Neural cell (in vitro differentiated cells): ENCODE data around the gene ARID1B. TPM values are rescaled to one million over a fixed set of nuclear protein-coding genes. Genes with fewer than 3 reads are reported as not detected.

Source experiments
- H2AFZ ChIP-seq: fragments of 200-600, 300-800 bp; sonication (generic), shearing (Covaris generic); 2 replicates; pipeline ENCODE4 v1.6.0; 2014; ENCODE audit warnings: low read depth, mild to moderate bottlenecking, antibody characterized with exemption, low read length, moderate library complexity
- H3F3A ChIP-seq: fragments of 200-600 bp; shearing (Covaris generic); 2 replicates; pipeline ENCODE4 v1.6.1; 2016; ENCODE audit warnings: mild to moderate bottlenecking, moderate library complexity, mixed read lengths, antibody characterized with exemption, low read length; ENCODE audit not compliant: insufficient read depth, poor library complexity, severe bottlenecking
- H3K27ac ChIP-seq: fragments of 200-600, 300-800 bp; sonication (generic), shearing (Covaris generic); 2 replicates; pipeline ENCODE4 v1.5.1; 2014; ENCODE audit warnings: mild to moderate bottlenecking, low read length, moderate library complexity
- H3K27me3 ChIP-seq: fragments of 300-800, 200-600 bp; sonication (generic), shearing (Covaris generic); 2 replicates; pipeline ENCODE4 v1.6.0; 2014; ENCODE audit warnings: mild to moderate bottlenecking, low read depth, low read length, moderate library complexity; ENCODE audit not compliant: insufficient read depth
- H3K36me3 ChIP-seq: fragments of 300-800, 200-600 bp; sonication (generic), shearing (Covaris generic); 2 replicates; pipeline ENCODE4 v1.5.1; 2014; ENCODE audit warnings: mild to moderate bottlenecking, antibody characterized with exemption, low read length, moderate library complexity; ENCODE audit not compliant: insufficient read depth
- H3K4me2 ChIP-seq: fragments of 300-800, 200-600 bp; sonication (generic), shearing (Covaris generic); 2 replicates; pipeline ENCODE4 v1.6.0; 2014; ENCODE audit warnings: mild to moderate bottlenecking, low read length
- H3K4me3 ChIP-seq: fragments of 300-800, 200-600 bp; sonication (generic), shearing (Covaris generic); 2 replicates; pipeline ENCODE4 v1.5.1; 2014; ENCODE audit warnings: mild to moderate bottlenecking, low read length, moderate library complexity
- H3K79me2 ChIP-seq: fragments of 200-600 bp; shearing (Covaris generic); replicated peaks from 2 replicates; pipeline ENCODE4 v1.6.0; 2014; ENCODE audit warnings: mild to moderate bottlenecking, low read length, moderate library complexity; ENCODE audit not compliant: insufficient read depth
- H3K9ac ChIP-seq: fragments of 300-800, 200-600 bp; sonication (generic), shearing (Covaris generic); 2 replicates; pipeline ENCODE4 v1.6.1; 2016; ENCODE audit warnings: mild to moderate bottlenecking, low read length, mixed read lengths
- H3K9me2 ChIP-seq: fragments of 200-600 bp; shearing (Covaris generic); 2 replicates; pipeline ENCODE4 v1.6.1; 2016; ENCODE audit warnings: mild to moderate bottlenecking, low read length, mixed read lengths; ENCODE audit not compliant: insufficient read depth
- H3K9me3 ChIP-seq: fragments of 200-600, 300-800 bp; sonication (generic), shearing (Covaris generic); 2 replicates; pipeline ENCODE4 v1.6.1; 2016; ENCODE audit warnings: mild to moderate bottlenecking, mixed run types, low read length, moderate library complexity, mixed read lengths
- H4K20me1 ChIP-seq: fragments of 200-600 bp; shearing (Covaris generic); 2 replicates; pipeline ENCODE4 v1.6.1; 2016; ENCODE audit warnings: mild to moderate bottlenecking, mixed run types; ENCODE audit not compliant: insufficient read depth
- CTCF ChIP-seq: fragments of 450-650 bp; IDR thresholded peaks from 2 replicates; pipeline ENCODE4 v1.5.1; 2014; ENCODE audit warnings: antibody characterized with exemption, mild to moderate bottlenecking, moderate library complexity; ENCODE audit not compliant: poor library complexity, severe bottlenecking
- EP300 ChIP-seq: fragments of 450-650 bp; conservative IDR thresholded peaks from 2 replicates; pipeline ENCODE4 v1.6.1; 2014; ENCODE audit warnings: antibody characterized with exemption, mild to moderate bottlenecking, moderate library complexity; ENCODE audit not compliant: poor library complexity, severe bottlenecking
- EZH2 ChIP-seq: fragments of 200-600, 300-800 bp; shearing (Covaris generic), sonication (generic); IDR thresholded peaks from 2 replicates; pipeline ENCODE4 v1.6.1; 2014; ENCODE audit warnings: antibody characterized with exemption, low read length, borderline replicate concordance, mild to moderate bottlenecking; ENCODE audit not compliant: insufficient read depth, poor library complexity, severe bottlenecking
- MXI1 ChIP-seq: fragments of 450-650 bp; conservative IDR thresholded peaks from 2 replicates; pipeline ENCODE4 v1.6.1; 2014; ENCODE audit warnings: antibody characterized with exemption, mild to moderate bottlenecking; ENCODE audit not compliant: poor library complexity, severe bottlenecking
- POLR2AphosphoS5 ChIP-seq: IDR thresholded peaks from 2 replicates; pipeline ENCODE4 v1.6.1; 2012
- RAD21 ChIP-seq: fragments of 450-650 bp; conservative IDR thresholded peaks from 2 replicates; pipeline ENCODE4 v1.6.1; 2014; ENCODE audit warnings: antibody characterized with exemption, mild to moderate bottlenecking, moderate library complexity
- REST ChIP-seq: IDR thresholded peaks from 2 replicates; pipeline ENCODE4 v1.6.1; 2012; ENCODE audit warnings: borderline replicate concordance
- SMC3 ChIP-seq: fragments of 450-650 bp; conservative IDR thresholded peaks from 2 replicates; pipeline ENCODE4 v1.6.1; 2014; ENCODE audit warnings: antibody characterized with exemption, mild to moderate bottlenecking, moderate library complexity; ENCODE audit not compliant: poor library complexity
- TAF1 ChIP-seq: IDR thresholded peaks from 2 replicates; pipeline ENCODE4 v1.6.1; 2012; ENCODE audit warnings: low read depth
- polyA plus RNA-seq: library from polyadenylated mRNA; depleted of rRNA; stranded (reverse); fragments of >200 nt; gene quantifications from 2 replicates; pipeline ENCODE4 v1.2.3, GENCODE V29; 2014

The ARID1B gene
- polyA plus RNA-seq, 1 donor from 2014 or later, result 35.0 TPM

DNA sequence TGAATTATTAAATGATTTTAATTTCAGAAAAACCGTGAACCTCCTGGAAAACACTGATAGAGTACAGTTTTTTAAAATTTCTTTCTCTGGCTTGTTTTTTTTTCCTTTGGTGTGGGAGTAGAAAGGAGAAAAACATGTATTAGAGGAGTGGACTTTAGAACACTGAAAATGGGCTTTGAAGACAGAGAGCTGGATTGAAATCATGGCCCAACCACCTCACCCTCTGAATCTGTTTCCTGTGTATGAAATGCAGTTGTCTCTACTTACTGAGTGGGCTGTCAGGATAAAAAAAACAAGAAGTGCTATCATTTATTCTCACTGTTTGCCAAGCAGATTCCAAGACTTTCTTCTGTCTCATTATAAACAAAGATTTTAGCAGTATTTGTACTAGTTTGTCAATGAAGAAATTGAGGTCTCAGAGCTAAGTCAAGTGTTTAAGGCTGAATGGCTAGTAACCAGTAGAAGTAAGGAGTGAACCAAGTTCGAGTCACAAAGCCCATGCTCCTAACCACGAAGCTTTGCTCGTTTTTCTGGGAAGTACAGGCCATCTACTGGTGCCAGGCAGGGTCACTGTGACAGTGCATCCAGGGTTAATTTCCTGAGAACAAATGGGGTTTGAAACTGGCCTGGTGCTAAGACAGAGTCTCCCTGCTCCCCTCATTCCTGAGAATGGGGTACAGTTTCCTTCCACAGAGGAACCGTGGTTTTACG, 289.8 kb downstream of the ARID1B start:
- no peak overlapping the region for H3K4me2 ChIP-seq
- H3K4me3 ChIP-seq, result no peak overlapping the region
- H3K27ac ChIP-seq, result no peak overlapping the region
- no peaks in the 10 kb centered on the region for H3K36me3 ChIP-seq
- TF ChIP-seq CTCF, result no peak
- TF ChIP-seq REST, result no peak
- TF ChIP-seq POLR2AphosphoS5, result no peak
- TF ChIP-seq TAF1, result no peak
- no peak for TF ChIP-seq EP300
- TF ChIP-seq RAD21, result no peak
- TF ChIP-seq SMC3, result no peak
- no peak for TF ChIP-seq MXI1
- no peak for TF ChIP-seq EZH2
- H3K79me2 ChIP-seq, result peaks cover 20% of the 10 kb centered on the region
- no peaks in the 10 kb centered on the region for H3K9me3 ChIP-seq
- H2AFZ ChIP-seq, result no peak overlapping the region
- H4K20me1 ChIP-seq, result no peaks in the 10 kb centered on the region
- no peaks in the 10 kb centered on the region for H3K27me3 ChIP-seq
- H3K9ac ChIP-seq, result no peak overlapping the region
- H3K9me2 ChIP-seq, result no peaks in the 10 kb centered on the region
- peaks cover 10% of the 10 kb centered on the region for H3F3A ChIP-seq

DNA sequence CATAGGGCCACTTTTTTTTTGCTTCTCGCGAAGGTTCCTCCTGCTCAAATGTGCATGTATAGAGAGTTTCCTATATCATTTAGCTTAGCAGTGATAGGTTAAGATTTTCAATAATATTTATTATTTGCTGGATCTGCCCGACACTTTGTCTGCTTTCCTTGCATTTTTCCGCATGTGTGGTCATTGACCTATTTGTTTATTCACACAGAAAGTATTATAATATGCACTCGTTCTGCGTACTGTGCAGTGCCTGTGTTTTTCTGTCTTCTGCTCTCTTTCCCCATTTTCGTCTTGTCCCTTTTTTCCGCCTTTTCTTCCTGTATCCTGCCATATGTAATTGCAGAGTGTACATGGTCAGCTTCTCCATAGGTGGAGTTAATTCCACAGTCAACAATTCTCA, 290.3 kb downstream of the ARID1B start:
- Histone ChIP-seq H3K27ac (no peak overlapping the region), H3K36me3 (no peaks in the 10 kb centered on the region), H3K4me2 (no peak overlapping the region), H2AFZ (no peak overlapping the region), H3K4me3 (no peak overlapping the region), H3K27me3 (no peaks in the 10 kb centered on the region), H4K20me1 (no peaks in the 10 kb centered on the region), H3F3A (peaks cover 12% of the 10 kb centered on the region), H3K79me2 (peaks cover 23% of the 10 kb centered on the region), H3K9ac (no peak overlapping the region), H3K9me3 (no peaks in the 10 kb centered on the region), H3K9me2 (no peaks in the 10 kb centered on the region)
- no peak for TF ChIP-seq EP300
- no peak for TF ChIP-seq CTCF
- no peak for TF ChIP-seq RAD21
- TF ChIP-seq REST, result no peak
- no peak for TF ChIP-seq MXI1
- TF ChIP-seq SMC3, result no peak
